HCT116 (cell line): ENCODE measurements around the gene GALNT18. TPM values are rescaled to one million over a fixed set of nuclear protein-coding genes. Genes with fewer than 3 reads are reported as not detected.

Experiments used
- ATAC-seq: fragments of 200-7000 bp; cut with Tn5 transposase; 2 replicates; pipeline ENCODE4 v1.9.1; 2020; ENCODE audit warnings: mild to moderate bottlenecking, moderate library complexity
- BruUV-seq: library from RNA; stranded (reverse); fragments of 400-500 nt; replicated peaks from 2 replicates; lab custom pipeline; 2021; lab: Mats Ljungman, UMichigan
- CTCF ChIA-PET: fragments of 300-600 bp; sonication (Branson Sonifier 250); formaldehyde crosslinking; loops from one replicate; lab custom pipeline; 2021; ENCODE audit warnings: antibody characterized with exemption; lab: Charles Lee
- POLR2A ChIA-PET: fragments of 300-600, 350-600 bp; sonication (Branson Sonifier 250); formaldehyde crosslinking; loops from one replicate; lab custom pipeline; 2021; ENCODE audit warnings: antibody characterized with exemption; lab: Charles Lee
- RAD21 ChIA-PET, 2 experiments: fragments of 300-600 bp; sonication (Branson Sonifier 250); formaldehyde crosslinking; loops; one replicate each; lab custom pipeline; 2023; ENCODE audit warnings: low total read pairs in 2 of 2; ENCODE audit not compliant: uncharacterized antibody in 2 of 2, unreplicated experiment in 2 of 2, low non-redundant PET in 1 of 2; lab: Charles Lee
- DNase-seq: peaks from one replicate; pipeline ENCODE4 v3.0.0-alpha.2; 2010; ENCODE audit warnings: low read depth, low spot score
- H2AFZ ChIP-seq: fragments of 200-600 bp; shearing (Covaris generic), sonication (generic); 2 replicates; pipeline ENCODE4 v1.6.1; 2017; ENCODE audit warnings: low read depth, mixed run types, mixed read lengths, antibody characterized with exemption, low read length; ENCODE audit not compliant: poor library complexity, severe bottlenecking
- H3K27ac ChIP-seq: 2 replicates; pipeline ENCODE4 v1.5.1; 2012; ENCODE audit warnings: low read depth, low read length
- H3K27me3 ChIP-seq: fragments of 200-600 bp; sonication (generic); 2 replicates; pipeline ENCODE4 v1.6.1; 2016; ENCODE audit warnings: mixed run types, low read length, mixed read lengths; ENCODE audit not compliant: insufficient read depth
- H3K36me3 ChIP-seq, 2 experiments: fragments of 200-500 bp in 1 of 2; fragments of 200-600 bp in 1 of 2; sonication (Bioruptor generic) in 1 of 2; sonication (generic) in 1 of 2; 2 replicates each; pipeline versions ENCODE4 v1.5.1 to v1.6.1; 2014 to 2016; ENCODE audit warnings: low read length in 2 of 2, inconsistent platforms in 1 of 2, mixed read lengths in 1 of 2, mixed run types in 1 of 2; ENCODE audit not compliant: insufficient read depth in 2 of 2, control insufficient read depth in 1 of 2
- H3K4me1 ChIP-seq, 2 experiments: fragments of 200-600 bp in 1 of 2; sonication (generic) in 1 of 2; 2 replicates each; pipeline versions ENCODE4 v1.5.1 to v1.6.1; 2012 to 2017; ENCODE audit warnings: low read length in 2 of 2, inconsistent platforms in 1 of 2, mild to moderate bottlenecking in 1 of 2, mixed read lengths in 1 of 2, mixed run types in 1 of 2, moderate library complexity in 1 of 2; ENCODE audit not compliant: insufficient read depth in 2 of 2, control insufficient read depth in 1 of 2
- H3K4me2 ChIP-seq: fragments of 200-600 bp; sonication (generic); 2 replicates; pipeline ENCODE4 v1.6.1; 2017; ENCODE audit warnings: mixed run types, low read length, mixed read lengths
- H3K4me3 ChIP-seq, 2 experiments: fragments of 200-600 bp in 1 of 2; sonication (generic) in 1 of 2; replicated peaks in 1 of 2; 2 replicates each; pipeline ENCODE4 v1.5.1; 2011 to 2016; ENCODE audit warnings: low read length in 2 of 2, control low read depth in 1 of 2, low read depth in 1 of 2, mild to moderate bottlenecking in 1 of 2, mixed read lengths in 1 of 2, mixed run types in 1 of 2
- H3K79me2 ChIP-seq: fragments of 200-600 bp; sonication (generic); 2 replicates; pipeline ENCODE4 v1.6.1; 2017; ENCODE audit warnings: mild to moderate bottlenecking, mixed run types, low read length, moderate library complexity, mixed read lengths; ENCODE audit not compliant: insufficient read depth
- H3K9ac ChIP-seq: fragments of 200-600 bp; sonication (generic); 2 replicates; pipeline ENCODE4 v1.6.1; 2016; ENCODE audit warnings: low read length, mixed read lengths
- H3K9me2 ChIP-seq: fragments of 200-600 bp; sonication (generic), shearing (Covaris generic); 2 replicates; pipeline ENCODE4 v1.6.1; 2017; ENCODE audit warnings: mixed run types, mild to moderate bottlenecking, moderate library complexity; ENCODE audit not compliant: insufficient read depth
- H3K9me3 ChIP-seq, 2 experiments: fragments of 200-500 bp in 1 of 2; fragments of 200-600 bp in 1 of 2; sonication (Bioruptor generic) in 1 of 2; sonication (generic) in 1 of 2; 2 replicates each; pipeline ENCODE4 v1.6.1; 2014 to 2017; ENCODE audit warnings: low read length in 2 of 2, mixed read lengths in 2 of 2, inconsistent platforms in 1 of 2, low read depth in 1 of 2, mild to moderate bottlenecking in 1 of 2, mixed run types in 1 of 2, moderate library complexity in 1 of 2; ENCODE audit not compliant: control insufficient read depth in 1 of 2, insufficient read depth in 1 of 2
- H4K20me1 ChIP-seq: fragments of 200-600 bp; sonication (generic), shearing (Covaris generic); 2 replicates; pipeline ENCODE4 v1.6.1; 2017; ENCODE audit warnings: mixed run types, mild to moderate bottlenecking, moderate library complexity; ENCODE audit not compliant: insufficient read depth
- ATF3 ChIP-seq: IDR thresholded peaks from 2 replicates; pipeline ENCODE4 v1.6.1; 2012
- CTCF ChIP-seq, 3 experiments: fragments of 200-600 bp in 1 of 3; sonication (generic) in 1 of 3; IDR thresholded peaks in 2 of 3; conservative IDR thresholded peaks in 1 of 3; 2 replicates each; pipeline ENCODE4 v1.5.1; 2012 to 2017; ENCODE audit warnings: low read depth in 2 of 3, low read length in 2 of 3, antibody characterized with exemption in 1 of 3, borderline replicate concordance in 1 of 3, control low read depth in 1 of 3, mild to moderate bottlenecking in 1 of 3, mixed read lengths in 1 of 3, mixed run types in 1 of 3, moderate library complexity in 1 of 3; ENCODE audit not compliant: insufficient read depth in 1 of 3
- EGR1 ChIP-seq: IDR thresholded peaks from 2 replicates; pipeline ENCODE4 v1.6.1; 2012; ENCODE audit warnings: low read depth
- ELF1 ChIP-seq: IDR thresholded peaks from 2 replicates; pipeline ENCODE4 v1.6.1; 2012; ENCODE audit warnings: low read depth, borderline replicate concordance
- EZH2 ChIP-seq: fragments of 200-600 bp; sonication (generic); IDR thresholded peaks from 2 replicates; pipeline ENCODE4 v1.6.1; 2017; ENCODE audit warnings: antibody characterized with exemption, mixed run types
- EZH2phosphoT487 ChIP-seq: fragments of 200-600 bp; IDR thresholded peaks from 2 replicates; pipeline ENCODE4 v1.6.1; 2018; ENCODE audit warnings: antibody characterized with exemption, borderline replicate concordance
- FOSL1 ChIP-seq: IDR thresholded peaks from 2 replicates; pipeline ENCODE4 v1.6.1; 2012; ENCODE audit warnings: low read depth
- MAX ChIP-seq: IDR thresholded peaks from 2 replicates; pipeline ENCODE4 v1.6.1; 2012
- POLR2A ChIP-seq: IDR thresholded peaks from 2 replicates; pipeline ENCODE4 v1.7.0; 2011; ENCODE audit warnings: borderline replicate concordance; ENCODE audit not compliant: insufficient read depth, insufficient read length; ENCODE audit errors: extremely low read depth
- POLR2AphosphoS5 ChIP-seq: IDR thresholded peaks from 2 replicates; pipeline ENCODE4 v1.6.1; 2011; ENCODE audit warnings: mild to moderate bottlenecking, low read depth, low read length, moderate library complexity
- RAD21 ChIP-seq: IDR thresholded peaks from 2 replicates; pipeline ENCODE4 v1.6.1; 2012; ENCODE audit warnings: low read depth, mild to moderate bottlenecking
- SP1 ChIP-seq: IDR thresholded peaks from 2 replicates; pipeline ENCODE4 v1.6.1; 2012; ENCODE audit warnings: low read depth
- SRF ChIP-seq: IDR thresholded peaks from 2 replicates; pipeline ENCODE4 v1.6.1; 2012; ENCODE audit warnings: low read depth
- TCF7L2 ChIP-seq: IDR thresholded peaks from 2 replicates; pipeline ENCODE4 v1.7.0; 2011; ENCODE audit warnings: borderline replicate concordance, inconsistent platforms; ENCODE audit not compliant: insufficient read depth, insufficient read length; ENCODE audit errors: extremely low read depth
- YY1 ChIP-seq: IDR thresholded peaks from 2 replicates; pipeline ENCODE4 v1.6.1; 2011; ENCODE audit warnings: low read length, low read depth, moderate library complexity, mild to moderate bottlenecking; ENCODE audit not compliant: insufficient replicate concordance; ENCODE audit errors: extremely low read depth
- ZFX ChIP-seq: fragments of 450-650 bp; IDR thresholded peaks from 2 replicates; pipeline ENCODE4 v1.6.1; 2017
- ZNF274 ChIP-seq: fragments of 200-500 bp; sonication (Bioruptor generic); IDR thresholded peaks from 2 replicates; pipeline ENCODE4 v1.6.1; 2014; ENCODE audit warnings: mild to moderate bottlenecking, low read depth, low read length, inconsistent platforms
- intact Hi-C: fragments of 100-400 bp; cut with micrococcal nuclease; formaldehyde crosslinking; loops from 2 replicates; pipeline ENCODE4 v1.10.0; 2022
- total RNA-seq: library from RNA; stranded (reverse); gene quantifications from one replicate; pipeline ENCODE4 v1.2.1, GENCODE V29; 2021; ENCODE audit not compliant: unreplicated experiment
- TF ChIP-seq, protein P1 (sequence below): IDR thresholded peaks from 2 replicates; pipeline ENCODE4 v1.6.1; 2011; ENCODE audit warnings: mild to moderate bottlenecking, low read length, moderate library complexity; ENCODE audit not compliant: insufficient replicate concordance; ENCODE audit errors: extremely low read depth

The GALNT18 gene
- total RNA-seq, 1 experiment from 2014 or later, result 19.9 TPM

- ATAC-seq, result no peak
- TF ChIP-seq FOSL1 (no peak), ELF1 (no peak), CTCF (IDR thresholded peaks at IDR 0.05 in 2 of 3, conservative IDR thresholded peaks at IDR 0.05 in 1 of 3; ENCODE audit: borderline replicate concordance in 1 of 3, insufficient read depth in 1 of 3, low read depth in 2 of 3, low read length in 2 of 3) (no peak), ZFX (no peak), POLR2AphosphoS5 (no peak), EZH2phosphoT487 (no peak), RAD21 (no peak), YY1 (no peak), ATF3 (no peak), MAX (no peak), EZH2 (no peak), SP1 (no peak), SRF (no peak), EGR1 (no peak), TCF7L2 (no peak), ZNF274 (no peak), POLR2A (no peak)
- TF ChIP-seq, protein P1, sequence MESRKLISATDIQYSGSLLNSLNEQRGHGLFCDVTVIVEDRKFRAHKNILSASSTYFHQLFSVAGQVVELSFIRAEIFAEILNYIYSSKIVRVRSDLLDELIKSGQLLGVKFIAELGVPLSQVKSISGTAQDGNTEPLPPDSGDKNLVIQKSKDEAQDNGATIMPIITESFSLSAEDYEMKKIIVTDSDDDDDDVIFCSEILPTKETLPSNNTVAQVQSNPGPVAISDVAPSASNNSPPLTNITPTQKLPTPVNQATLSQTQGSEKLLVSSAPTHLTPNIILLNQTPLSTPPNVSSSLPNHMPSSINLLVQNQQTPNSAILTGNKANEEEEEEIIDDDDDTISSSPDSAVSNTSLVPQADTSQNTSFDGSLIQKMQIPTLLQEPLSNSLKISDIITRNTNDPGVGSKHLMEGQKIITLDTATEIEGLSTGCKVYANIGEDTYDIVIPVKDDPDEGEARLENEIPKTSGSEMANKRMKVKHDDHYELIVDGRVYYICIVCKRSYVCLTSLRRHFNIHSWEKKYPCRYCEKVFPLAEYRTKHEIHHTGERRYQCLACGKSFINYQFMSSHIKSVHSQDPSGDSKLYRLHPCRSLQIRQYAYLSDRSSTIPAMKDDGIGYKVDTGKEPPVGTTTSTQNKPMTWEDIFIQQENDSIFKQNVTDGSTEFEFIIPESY, result no peak
- H3K4me2 ChIP-seq, result no peak overlapping the region
- H3K4me1 ChIP-seq, result no peaks in the 10 kb centered on the region
- no peak overlapping the region for H3K9ac ChIP-seq
- H3K9me2 ChIP-seq, result no peaks in the 10 kb centered on the region
- BruUV-seq, result no TSS peak
- H2AFZ ChIP-seq, result no peak overlapping the region
- no peak overlapping the region for H3K4me3 ChIP-seq
- POLR2A ChIA-PET, result no interaction called here
- intact Hi-C loops, result no loop called here
- RAD21 ChIA-PET, result no interaction called here
- no peaks in the 10 kb centered on the region for H3K27me3 ChIP-seq
- no peaks in the 10 kb centered on the region for H3K79me2 ChIP-seq
- H4K20me1 ChIP-seq, result no peaks in the 10 kb centered on the region
- no peak for DNase-seq
- CTCF ChIA-PET, result no interaction called here
- H3K36me3 ChIP-seq, result peaks cover 0 to 5% of the 10 kb centered on the region in 2 experiments; a peak in 1 of 4 replicates
- no peaks in the 10 kb centered on the region for H3K9me3 ChIP-seq
- H3K27ac ChIP-seq, result no peak overlapping the region
Measured at GRCh38 chr11:11373934-11374333, 247.9 kb downstream of the GALNT18 start.
